22Rv1 (cell line): ENCODE data around the gene AMOTL2.

Experiments used
- H3K27ac ChIP-seq: fragments of 450-650 bp; 2 replicates; pipeline ENCODE4 v1.5.1; 2017
- ZFX ChIP-seq: fragments of 450-650 bp; IDR thresholded peaks from 2 replicates; pipeline ENCODE4 v1.6.1; 2017; ENCODE audit warnings: antibody characterized with exemption, borderline replicate concordance
- TF ChIP-seq, protein P1 (sequence below): fragments of 450-650 bp; IDR thresholded peaks from 2 replicates; pipeline ENCODE4 v1.5.1; 2017; ENCODE audit warnings: mild to moderate bottlenecking

Gene AMOTL2

DNA sequence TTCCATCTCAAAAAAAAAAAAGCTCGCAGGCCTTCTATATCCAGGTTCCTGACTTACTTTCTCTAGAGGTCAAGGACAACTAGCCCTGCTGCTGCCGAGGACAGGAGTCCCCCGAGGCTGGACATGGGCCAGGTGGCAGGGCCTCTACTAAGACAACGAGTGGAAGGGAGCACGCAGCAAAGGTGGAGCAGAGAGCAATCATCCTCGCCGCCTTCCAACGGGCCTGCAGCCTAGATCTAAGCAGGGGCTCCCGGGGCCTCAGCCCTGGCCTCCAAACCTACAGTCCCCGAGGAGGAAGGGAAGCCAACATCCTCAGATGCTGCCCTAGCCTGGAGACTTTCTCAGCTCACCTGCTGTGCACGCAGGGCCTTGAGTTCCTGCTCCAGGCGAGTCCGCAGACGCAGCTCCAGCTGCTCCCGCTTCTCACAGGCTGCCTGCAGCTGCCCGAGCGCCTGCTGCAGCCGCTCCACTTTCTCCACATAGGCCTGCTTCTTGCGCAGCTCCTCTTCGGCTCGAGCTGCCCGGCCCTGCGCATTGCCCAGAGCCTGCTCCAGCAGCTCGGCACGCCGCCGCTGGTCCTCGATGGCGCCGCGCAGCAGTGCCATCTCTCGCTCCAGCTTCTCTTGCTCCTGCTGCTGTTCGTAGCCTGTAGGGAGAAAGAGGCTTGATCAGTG lies 12.9 kb downstream of the AMOTL2 start:
- TF ChIP-seq ZFX: no peak
- TF ChIP-seq, protein P1, sequence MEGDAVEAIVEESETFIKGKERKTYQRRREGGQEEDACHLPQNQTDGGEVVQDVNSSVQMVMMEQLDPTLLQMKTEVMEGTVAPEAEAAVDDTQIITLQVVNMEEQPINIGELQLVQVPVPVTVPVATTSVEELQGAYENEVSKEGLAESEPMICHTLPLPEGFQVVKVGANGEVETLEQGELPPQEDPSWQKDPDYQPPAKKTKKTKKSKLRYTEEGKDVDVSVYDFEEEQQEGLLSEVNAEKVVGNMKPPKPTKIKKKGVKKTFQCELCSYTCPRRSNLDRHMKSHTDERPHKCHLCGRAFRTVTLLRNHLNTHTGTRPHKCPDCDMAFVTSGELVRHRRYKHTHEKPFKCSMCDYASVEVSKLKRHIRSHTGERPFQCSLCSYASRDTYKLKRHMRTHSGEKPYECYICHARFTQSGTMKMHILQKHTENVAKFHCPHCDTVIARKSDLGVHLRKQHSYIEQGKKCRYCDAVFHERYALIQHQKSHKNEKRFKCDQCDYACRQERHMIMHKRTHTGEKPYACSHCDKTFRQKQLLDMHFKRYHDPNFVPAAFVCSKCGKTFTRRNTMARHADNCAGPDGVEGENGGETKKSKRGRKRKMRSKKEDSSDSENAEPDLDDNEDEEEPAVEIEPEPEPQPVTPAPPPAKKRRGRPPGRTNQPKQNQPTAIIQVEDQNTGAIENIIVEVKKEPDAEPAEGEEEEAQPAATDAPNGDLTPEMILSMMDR: no peak

DNA sequence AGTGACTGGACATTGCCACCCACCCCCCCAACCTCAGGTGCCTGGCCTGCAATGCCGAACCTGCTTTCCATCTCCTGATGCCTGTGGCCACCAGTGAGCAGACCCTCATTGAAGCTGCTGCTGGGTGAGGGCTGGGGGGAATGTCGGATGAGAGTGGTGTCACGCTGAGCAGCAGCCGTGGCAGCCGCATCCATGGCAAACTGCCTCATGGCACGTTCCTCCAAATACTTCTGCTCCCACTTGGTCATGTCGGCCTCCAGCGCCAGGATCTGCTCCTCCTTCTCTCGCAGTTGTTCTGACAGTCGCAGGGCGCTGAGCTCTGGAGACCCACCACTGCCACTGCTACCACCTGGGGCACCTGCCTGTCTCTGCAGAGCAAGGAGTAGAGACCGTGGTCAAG lies 14.2 kb downstream of the AMOTL2 start:
- no peak overlapping the region for H3K27ac ChIP-seq
- TF ChIP-seq, protein P1: no peak
- TF ChIP-seq ZFX: no peak

More for the DNA sequence above, 12.9 kb downstream of the AMOTL2 start:
- H3K27ac ChIP-seq: no peak overlapping the region

DNA sequence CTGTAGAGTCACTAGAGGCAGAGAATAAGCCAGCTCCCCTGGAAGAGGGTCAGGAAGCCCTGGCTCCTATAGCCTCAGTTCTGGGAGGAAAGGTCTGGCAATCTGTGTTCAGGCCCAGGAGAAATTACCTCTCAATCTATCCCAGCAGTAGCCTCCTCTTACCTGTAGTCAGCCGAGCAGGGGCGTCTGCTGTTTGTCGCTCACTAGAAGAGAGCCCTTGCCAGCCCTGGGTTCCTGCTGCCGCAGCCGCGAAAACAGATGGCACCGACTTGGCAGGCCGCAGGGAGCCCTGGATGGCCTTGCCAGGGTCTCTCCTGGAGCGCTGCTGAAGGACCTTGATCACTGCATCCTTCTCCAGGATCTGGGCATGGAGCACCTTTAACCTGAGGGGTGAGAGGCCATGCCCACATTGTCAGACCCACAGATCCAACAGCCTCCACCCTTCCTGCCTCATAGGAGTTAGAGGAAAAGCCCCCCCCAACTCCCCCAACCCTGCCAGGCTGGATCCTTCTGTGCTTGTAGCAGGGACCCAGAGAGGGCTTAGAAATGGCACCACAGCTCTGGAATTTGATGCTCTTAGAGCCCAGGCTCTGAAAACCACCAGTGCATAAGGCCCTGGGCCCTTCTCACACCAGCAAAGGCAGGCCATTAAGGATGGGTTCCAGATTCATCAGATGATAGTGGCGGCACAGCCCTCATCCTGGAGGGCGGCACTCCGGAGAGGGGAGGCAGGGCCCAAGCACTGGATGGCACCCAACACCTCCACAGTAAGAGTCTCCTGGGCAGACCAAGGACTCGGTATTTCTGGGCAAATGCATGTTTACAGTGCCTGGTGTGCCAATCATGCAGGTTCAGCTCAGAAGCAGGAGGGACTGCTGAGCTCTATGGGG lies 14.9 kb downstream of the AMOTL2 start:
- no peak for TF ChIP-seq ZFX
- TF ChIP-seq, protein P1: no peak
- no peak overlapping the region for H3K27ac ChIP-seq

DNA sequence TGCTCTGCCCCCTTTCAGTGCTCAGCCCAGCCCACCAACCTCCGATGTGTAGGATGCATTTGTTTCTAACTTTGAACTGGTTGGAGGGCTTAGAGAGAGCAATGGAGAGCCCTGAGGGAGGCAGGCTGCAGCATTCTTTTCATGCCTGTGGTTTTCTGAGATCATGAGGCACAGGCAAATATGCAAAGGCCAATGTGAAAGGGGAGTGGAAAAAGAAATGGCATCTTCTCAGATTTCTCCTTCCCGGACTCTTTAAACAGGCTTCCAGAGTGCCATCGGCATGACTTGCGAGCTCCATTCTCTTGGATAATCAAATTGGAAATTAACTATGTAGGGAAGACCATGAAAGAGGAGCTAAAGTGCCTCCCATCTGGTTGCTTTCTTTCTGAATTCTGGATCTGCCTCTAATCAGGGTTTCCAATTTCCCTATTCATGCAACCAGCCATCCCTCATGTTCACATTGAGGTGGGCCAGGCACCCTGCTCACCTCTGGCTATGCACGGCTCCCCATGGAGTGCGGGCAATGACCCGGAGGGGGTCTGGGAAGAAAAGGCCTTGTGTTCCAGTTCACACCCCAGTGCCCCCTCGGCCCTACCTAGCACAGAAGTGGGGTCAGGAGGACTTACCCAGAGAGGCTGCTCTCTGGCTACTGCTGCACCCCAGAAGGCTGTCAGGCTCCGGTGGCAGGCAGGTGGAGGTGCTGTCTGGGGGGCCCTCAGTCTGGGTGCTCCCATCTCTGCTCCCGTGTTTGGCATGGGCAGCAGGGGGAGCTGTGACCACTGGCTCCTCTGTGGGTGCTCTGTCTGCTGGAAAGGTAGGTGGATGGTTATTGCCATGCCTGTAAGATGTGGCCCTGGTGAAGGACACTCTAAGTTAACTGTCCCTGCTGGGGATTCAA lies 16.1 kb downstream of the AMOTL2 start:
- no peak for TF ChIP-seq ZFX
- TF ChIP-seq, protein P1: peak; percentile 26
- H3K27ac ChIP-seq: no peak overlapping the region

DNA sequence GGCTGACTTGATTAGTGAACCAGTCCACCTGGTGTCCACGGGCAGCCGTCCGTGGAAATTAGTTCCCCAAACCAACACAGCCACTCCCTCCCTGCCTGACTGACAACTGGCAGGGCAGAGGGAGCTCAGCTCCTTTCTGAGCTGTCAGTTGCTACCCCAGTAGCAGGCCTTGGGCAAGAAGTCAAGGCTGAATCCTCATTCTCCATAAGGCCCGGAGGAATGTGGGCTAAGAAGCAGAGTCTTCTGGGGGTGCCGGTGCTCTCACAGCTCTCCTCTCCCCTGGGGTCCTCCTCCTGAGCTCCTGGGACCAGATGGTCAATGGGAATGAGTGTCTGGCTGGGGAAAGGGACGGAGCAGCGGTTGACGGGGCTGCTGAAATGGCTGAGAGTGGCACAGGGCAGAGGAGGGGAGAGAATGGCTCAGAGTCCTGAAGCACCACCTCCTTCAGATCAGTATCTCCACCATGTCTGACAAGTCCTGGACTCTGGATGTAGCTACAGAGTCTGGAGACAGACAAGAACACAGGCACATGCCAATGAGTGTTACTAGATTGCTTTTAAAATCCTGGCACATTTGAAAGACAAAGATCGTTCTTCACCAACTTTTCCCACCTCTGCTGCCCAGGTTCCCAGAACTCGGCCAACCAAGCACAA lies 16.9 kb downstream of the AMOTL2 start:
- no peak overlapping the region for H3K27ac ChIP-seq
- no peak for TF ChIP-seq ZFX
- TF ChIP-seq, protein P1: no peak

DNA sequence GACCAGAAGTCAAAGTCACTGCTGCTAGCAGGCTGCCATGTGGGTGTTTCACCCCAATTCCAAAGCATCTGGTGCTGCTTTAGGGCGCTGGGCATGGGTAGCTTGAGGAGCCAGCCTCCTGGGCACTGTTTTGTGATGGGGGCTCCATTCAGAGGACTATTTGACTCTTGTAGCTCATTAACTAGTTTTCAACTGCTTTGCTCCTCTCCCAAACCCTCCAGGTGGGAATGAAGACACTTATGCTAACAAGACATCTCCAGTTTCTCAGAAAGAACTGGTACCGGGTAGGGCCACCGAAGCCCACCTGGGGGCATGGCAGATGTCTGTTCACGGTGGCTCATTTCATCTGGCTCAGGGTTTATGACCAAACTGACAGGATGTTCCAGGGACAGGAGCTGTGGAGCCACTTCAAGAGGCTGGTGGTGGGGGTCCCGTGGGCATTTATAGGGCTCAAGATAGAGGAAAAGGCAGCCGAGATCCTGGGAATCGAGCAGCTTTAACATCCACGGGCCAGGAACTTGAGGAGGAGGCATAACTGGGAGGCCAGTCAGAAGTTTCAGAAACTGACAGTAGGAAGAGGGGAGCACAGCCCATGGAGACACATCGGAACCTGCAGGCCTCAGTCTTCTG lies 17.7 kb downstream of the AMOTL2 start:
- TF ChIP-seq, protein P1: no peak
- TF ChIP-seq ZFX: no peak
- no peak overlapping the region for H3K27ac ChIP-seq
